ENCODE measurements around the gene TNKS1BP1.

DNA sequence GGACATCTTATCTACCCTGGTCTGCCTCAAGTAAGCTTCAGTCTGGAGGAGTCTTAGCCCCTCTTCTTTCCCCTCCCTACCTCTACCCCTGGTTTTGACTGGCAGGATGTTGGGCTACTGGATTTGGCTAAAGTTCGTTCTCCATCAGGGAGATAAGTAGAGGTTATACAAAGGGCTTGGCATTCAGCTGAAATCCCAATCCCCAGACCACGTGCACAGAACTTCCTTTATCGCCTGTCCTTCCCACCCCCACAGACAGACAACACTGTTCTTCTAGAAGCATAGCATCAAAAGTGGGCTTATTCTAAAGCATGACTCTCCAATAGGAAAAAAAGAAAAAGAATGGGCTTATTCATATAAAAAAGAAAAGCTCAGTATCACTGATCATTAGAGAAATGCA lies 48.4 kb upstream of the TNKS1BP1 start:
- TF ChIP-seq, protein P1, sequence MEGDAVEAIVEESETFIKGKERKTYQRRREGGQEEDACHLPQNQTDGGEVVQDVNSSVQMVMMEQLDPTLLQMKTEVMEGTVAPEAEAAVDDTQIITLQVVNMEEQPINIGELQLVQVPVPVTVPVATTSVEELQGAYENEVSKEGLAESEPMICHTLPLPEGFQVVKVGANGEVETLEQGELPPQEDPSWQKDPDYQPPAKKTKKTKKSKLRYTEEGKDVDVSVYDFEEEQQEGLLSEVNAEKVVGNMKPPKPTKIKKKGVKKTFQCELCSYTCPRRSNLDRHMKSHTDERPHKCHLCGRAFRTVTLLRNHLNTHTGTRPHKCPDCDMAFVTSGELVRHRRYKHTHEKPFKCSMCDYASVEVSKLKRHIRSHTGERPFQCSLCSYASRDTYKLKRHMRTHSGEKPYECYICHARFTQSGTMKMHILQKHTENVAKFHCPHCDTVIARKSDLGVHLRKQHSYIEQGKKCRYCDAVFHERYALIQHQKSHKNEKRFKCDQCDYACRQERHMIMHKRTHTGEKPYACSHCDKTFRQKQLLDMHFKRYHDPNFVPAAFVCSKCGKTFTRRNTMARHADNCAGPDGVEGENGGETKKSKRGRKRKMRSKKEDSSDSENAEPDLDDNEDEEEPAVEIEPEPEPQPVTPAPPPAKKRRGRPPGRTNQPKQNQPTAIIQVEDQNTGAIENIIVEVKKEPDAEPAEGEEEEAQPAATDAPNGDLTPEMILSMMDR (IDR thresholded peaks at IDR 0.05): no peak
- no peak for TF ChIP-seq POLR2A (IDR thresholded peaks at IDR 0.05)

All from thyroid gland (tissue), 4 donors.